Hepatocyte (in vitro differentiated cells): ENCODE results near the gene DDX18. TPM values are rescaled to one million over a fixed set of nuclear protein-coding genes. Genes with fewer than 3 reads are reported as not detected.
"Not testable (repeated sequence)": the region's sequence is repeated elsewhere in the genome, so short reads cannot be mapped to it uniquely, and the experiment has no call there.

Experiments
- DNase-seq: peaks from one replicate; pipeline ENCODE4 v3.0.0-alpha.2; 2016; ENCODE audit warnings: low spot score
- H2AFZ ChIP-seq: fragments of 200-600 bp; sonication (generic); 2 replicates; pipeline ENCODE4 v1.6.0; 2016; ENCODE audit warnings: antibody characterized with exemption, mild to moderate bottlenecking
- H3K27ac ChIP-seq: fragments of 200-600 bp; sonication (generic); 2 replicates; pipeline ENCODE4 v1.5.1; 2016; ENCODE audit warnings: mild to moderate bottlenecking
- H3K27me3 ChIP-seq: fragments of 200-600 bp; sonication (generic); 2 replicates; pipeline ENCODE4 v1.6.1; 2016
- H3K36me3 ChIP-seq: fragments of 200-600 bp; sonication (generic); replicated peaks from 2 replicates; pipeline ENCODE4 v1.5.1; 2016; ENCODE audit warnings: low read depth; ENCODE audit not compliant: insufficient read depth
- H3K4me1 ChIP-seq: fragments of 200-600 bp; sonication (generic); 2 replicates; pipeline ENCODE4 v1.5.1; 2016; ENCODE audit warnings: mild to moderate bottlenecking, moderate library complexity; ENCODE audit not compliant: insufficient read depth
- H3K4me2 ChIP-seq: fragments of 200-600 bp; sonication (generic); 2 replicates; pipeline ENCODE4 v1.6.0; 2016
- H3K4me3 ChIP-seq: fragments of 200-600 bp; sonication (generic); 2 replicates; pipeline ENCODE4 v1.5.1; 2016; ENCODE audit warnings: mild to moderate bottlenecking
- H3K79me2 ChIP-seq: fragments of 200-600 bp; sonication (generic); 2 replicates; pipeline ENCODE4 v1.6.0; 2017; ENCODE audit warnings: mild to moderate bottlenecking
- H3K9me2 ChIP-seq: fragments of 200-600 bp; sonication (generic); replicated peaks from 2 replicates; pipeline ENCODE4 v1.6.0; 2017; ENCODE audit warnings: mild to moderate bottlenecking; ENCODE audit not compliant: insufficient read depth
- H3K9me3 ChIP-seq: fragments of 200-600 bp; sonication (generic); 2 replicates; pipeline ENCODE4 v1.5.1; 2016; ENCODE audit warnings: low read depth, mild to moderate bottlenecking
- H4K20me1 ChIP-seq: fragments of 200-600 bp; sonication (generic); 2 replicates; pipeline ENCODE4 v1.6.0; 2016; ENCODE audit warnings: mild to moderate bottlenecking; ENCODE audit not compliant: insufficient read depth, poor library complexity, severe bottlenecking
- EZH2 ChIP-seq: fragments of 200-600 bp; sonication (generic); IDR thresholded peaks from 2 replicates; pipeline ENCODE4 v1.6.1; 2016; ENCODE audit warnings: antibody characterized with exemption, mild to moderate bottlenecking, borderline replicate concordance
- EZH2phosphoT487 ChIP-seq: fragments of 200-600 bp; sonication (generic); IDR thresholded peaks from one replicate; pipeline ENCODE4 v1.6.1; 2018; ENCODE audit warnings: antibody characterized with exemption, mild to moderate bottlenecking, low read depth, moderate library complexity; ENCODE audit not compliant: unreplicated experiment, severe bottlenecking
- WGBS: methylation state at CpG from one replicate; pipeline ENCODE4 v1.1.6; 2016; ENCODE audit warnings: low lambda C conversion rate; ENCODE audit errors: missing lambda C conversion rate; 5-methylcytosine and 5-hydroxymethylcytosine counted together
- polyA plus RNA-seq: library from polyadenylated mRNA; unstranded; fragments of >200 nt; fragmentation: Nextera tagmentation; extraction: Ambion mirVana; gene quantifications from 2 replicates; pipeline ENCODE4 v1.2.1, GENCODE V29; 2016
- total RNA-seq: library from RNA; depleted of rRNA; stranded (reverse); fragments of >200 nt; gene quantifications from 2 replicates; pipeline ENCODE4 v1.2.3, GENCODE V29; 2014
- TF ChIP-seq, protein P1 (sequence below): fragments of 200-600 bp; sonication (generic); IDR thresholded peaks from 2 replicates; pipeline ENCODE4 v1.5.1; 2016; ENCODE audit warnings: antibody characterized with exemption, mild to moderate bottlenecking; ENCODE audit not compliant: poor library complexity

The DDX18 gene
- total and polyA plus RNA-seq, 2 experiments from 2014 or later, result 27.7 to 58.9 TPM

DNA sequence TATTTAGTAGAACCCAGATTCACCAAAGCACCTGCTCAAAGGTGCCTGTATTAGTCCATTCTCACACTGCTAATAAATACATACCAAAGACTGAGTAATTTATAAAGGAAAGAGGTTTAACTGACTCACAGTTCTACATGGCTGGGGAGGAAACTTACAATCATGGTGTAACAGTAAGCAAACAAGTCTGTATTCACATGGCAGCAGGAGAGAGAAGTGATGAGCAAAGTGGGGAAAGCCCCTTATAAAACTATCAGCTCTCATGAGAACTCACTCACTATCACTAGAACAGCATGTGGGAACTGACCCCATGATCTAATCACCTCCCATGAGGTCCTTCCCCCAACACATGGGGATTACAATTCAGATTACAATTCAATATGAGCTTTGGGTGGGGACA is 28.0 kb upstream of the DDX18 start:
- DNase-seq, result no peak
- Histone ChIP-seq H3K36me3 (no peaks in the 10 kb centered on the region), H3K4me3 (no peak overlapping the region), H3K9me2 (no peaks in the 10 kb centered on the region), H3K79me2 (no peaks in the 10 kb centered on the region), H3K9me3 (no peaks in the 10 kb centered on the region), H2AFZ (no peak overlapping the region), H3K4me1 (no peaks in the 10 kb centered on the region), H3K27ac (no peak overlapping the region), H4K20me1 (no peaks in the 10 kb centered on the region), H3K27me3 (no peaks in the 10 kb centered on the region), H3K4me2 (no peak overlapping the region)
- TF ChIP-seq, protein P1, sequence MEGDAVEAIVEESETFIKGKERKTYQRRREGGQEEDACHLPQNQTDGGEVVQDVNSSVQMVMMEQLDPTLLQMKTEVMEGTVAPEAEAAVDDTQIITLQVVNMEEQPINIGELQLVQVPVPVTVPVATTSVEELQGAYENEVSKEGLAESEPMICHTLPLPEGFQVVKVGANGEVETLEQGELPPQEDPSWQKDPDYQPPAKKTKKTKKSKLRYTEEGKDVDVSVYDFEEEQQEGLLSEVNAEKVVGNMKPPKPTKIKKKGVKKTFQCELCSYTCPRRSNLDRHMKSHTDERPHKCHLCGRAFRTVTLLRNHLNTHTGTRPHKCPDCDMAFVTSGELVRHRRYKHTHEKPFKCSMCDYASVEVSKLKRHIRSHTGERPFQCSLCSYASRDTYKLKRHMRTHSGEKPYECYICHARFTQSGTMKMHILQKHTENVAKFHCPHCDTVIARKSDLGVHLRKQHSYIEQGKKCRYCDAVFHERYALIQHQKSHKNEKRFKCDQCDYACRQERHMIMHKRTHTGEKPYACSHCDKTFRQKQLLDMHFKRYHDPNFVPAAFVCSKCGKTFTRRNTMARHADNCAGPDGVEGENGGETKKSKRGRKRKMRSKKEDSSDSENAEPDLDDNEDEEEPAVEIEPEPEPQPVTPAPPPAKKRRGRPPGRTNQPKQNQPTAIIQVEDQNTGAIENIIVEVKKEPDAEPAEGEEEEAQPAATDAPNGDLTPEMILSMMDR, result no peak
- no peak for TF ChIP-seq EZH2phosphoT487
- no peak for TF ChIP-seq EZH2

DNA sequence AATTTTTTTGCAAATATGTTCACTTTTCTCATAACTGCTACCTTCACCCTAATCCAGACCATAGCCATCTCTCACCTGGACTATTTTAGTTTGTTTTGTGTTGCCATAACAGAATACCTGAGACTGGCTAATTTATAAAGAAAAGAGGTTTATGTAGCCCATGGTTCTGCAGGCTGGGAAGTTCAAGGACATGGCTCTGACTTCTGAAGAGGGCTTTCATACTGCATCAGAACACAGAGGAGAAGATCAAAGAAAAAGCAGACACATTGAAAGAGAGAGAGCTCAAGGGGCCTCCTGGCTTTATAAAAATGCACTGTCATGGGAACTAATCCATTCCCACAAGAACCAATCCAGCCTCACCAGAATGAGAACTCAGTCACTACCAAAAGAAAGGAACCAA is 25.0 kb upstream of the DDX18 start:
- no peaks in the 10 kb centered on the region for H3K9me3 ChIP-seq
- TF ChIP-seq, protein P1, result no peak
- no peak for TF ChIP-seq EZH2
- TF ChIP-seq EZH2phosphoT487, result no peak
- no peak overlapping the region for H3K4me2 ChIP-seq
- H3K79me2 ChIP-seq, result no peaks in the 10 kb centered on the region
- no peaks in the 10 kb centered on the region for H3K4me1 ChIP-seq
- no peak overlapping the region for H2AFZ ChIP-seq
- DNase-seq, result no peak
- H3K4me3 ChIP-seq, result no peak overlapping the region
- no peaks in the 10 kb centered on the region for H3K9me2 ChIP-seq
- no peaks in the 10 kb centered on the region for H4K20me1 ChIP-seq
- no peaks in the 10 kb centered on the region for H3K27me3 ChIP-seq
- no peaks in the 10 kb centered on the region for H3K36me3 ChIP-seq
- no peak overlapping the region for H3K27ac ChIP-seq

DNA sequence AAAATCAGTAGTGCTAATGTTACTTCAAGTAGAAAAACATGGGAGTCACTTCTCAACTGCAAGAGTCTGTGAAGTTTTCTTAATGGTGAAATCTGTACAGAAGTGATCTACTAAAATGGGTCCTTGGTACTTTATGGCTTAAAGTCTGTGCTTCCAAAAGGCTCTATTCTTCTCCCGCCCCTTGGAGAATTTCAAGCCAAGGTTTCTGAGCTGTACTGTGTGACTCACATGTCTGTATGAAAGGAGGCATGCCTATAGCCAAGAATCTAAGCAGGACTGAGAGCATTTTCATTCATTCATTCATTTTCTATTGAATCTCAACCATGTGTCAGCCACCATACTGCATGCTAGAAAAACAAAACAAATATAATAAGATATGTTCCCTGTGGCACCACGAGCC is 19.8 kb upstream of the DDX18 start:
- Histone ChIP-seq H3K4me1 (no peaks in the 10 kb centered on the region), H2AFZ (no peak overlapping the region), H3K27ac (no peak overlapping the region), H3K36me3 (no peaks in the 10 kb centered on the region), H3K27me3 (no peaks in the 10 kb centered on the region), H3K9me2 (no peaks in the 10 kb centered on the region), H3K4me3 (no peak overlapping the region), H3K9me3 (no peaks in the 10 kb centered on the region), H4K20me1 (no peaks in the 10 kb centered on the region), H3K4me2 (no peak overlapping the region), H3K79me2 (no peaks in the 10 kb centered on the region)
- WGBS, result 78% methylated on average over 2 of the region's 2 CpGs
- TF ChIP-seq EZH2, result no peak
- TF ChIP-seq, protein P1, result no peak
- no peak for TF ChIP-seq EZH2phosphoT487
- DNase-seq, result no peak

GRCh38 chr2:117801826-117802225 is 12.7 kb upstream of the DDX18 start:
- no peak for DNase-seq
- H3K9me3 ChIP-seq, result no peaks in the 10 kb centered on the region
- TF ChIP-seq EZH2, result no peak
- no peak for TF ChIP-seq EZH2phosphoT487
- TF ChIP-seq, protein P1, result no peak
- no peaks in the 10 kb centered on the region for H4K20me1 ChIP-seq
- no peaks in the 10 kb centered on the region for H3K9me2 ChIP-seq
- no peaks in the 10 kb centered on the region for H3K27me3 ChIP-seq
- no peak overlapping the region for H3K4me3 ChIP-seq
- no peak overlapping the region for H3K27ac ChIP-seq
- H3K4me1 ChIP-seq, result no peaks in the 10 kb centered on the region
- no peak overlapping the region for H2AFZ ChIP-seq
- H3K36me3 ChIP-seq, result no peaks in the 10 kb centered on the region
- no peaks in the 10 kb centered on the region for H3K79me2 ChIP-seq
- no peak overlapping the region for H3K4me2 ChIP-seq

DNA sequence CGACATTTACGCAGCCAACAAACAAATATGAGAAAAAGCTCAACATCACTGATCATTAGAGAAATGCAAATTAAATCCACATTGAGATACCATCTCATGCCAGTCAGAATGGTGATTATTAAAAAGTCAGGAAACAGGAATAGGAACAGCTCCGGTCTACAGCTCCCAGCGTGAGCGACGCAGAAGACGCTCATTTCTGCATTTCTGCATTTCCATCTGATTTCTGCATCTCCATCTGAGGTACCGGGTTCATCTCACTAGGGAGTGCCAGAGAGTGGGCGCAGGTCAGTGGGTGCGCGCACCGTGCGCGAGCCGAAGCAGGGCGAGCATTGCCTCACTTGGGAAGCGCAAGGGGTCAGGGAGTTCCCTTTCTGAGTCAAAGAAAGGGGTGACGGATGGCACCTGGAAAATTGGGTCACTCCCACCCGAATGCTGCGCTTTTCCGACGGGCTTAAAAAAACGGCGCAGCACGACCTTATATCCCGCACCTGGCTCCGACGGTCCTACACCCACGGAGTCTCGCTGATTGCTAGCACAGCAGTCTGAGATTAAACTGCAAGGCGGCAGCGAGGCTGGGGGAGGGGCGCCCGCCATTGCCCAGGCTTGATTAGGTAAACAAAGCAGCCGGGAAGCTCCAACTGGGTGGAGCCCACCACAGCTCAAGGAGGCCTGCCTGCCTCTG is 10.7 kb upstream of the DDX18 start:
- WGBS, result 9% methylated on average over 23 of the region's 35 CpGs
- not testable (repeated sequence) for H3K9me3 ChIP-seq, H4K20me1 ChIP-seq, H3K27me3 ChIP-seq, H3K27ac ChIP-seq, H3K4me1 ChIP-seq, DNase-seq, H3K79me2 ChIP-seq, H3K9me2 ChIP-seq, H3K36me3 ChIP-seq
- Histone ChIP-seq H2AFZ (peak overlapping the region; percentile 91), H3K4me2 (peak overlapping the region; percentile 77), H3K4me3 (peak overlapping the region; percentile 7)
